ENCODE measurements around the gene ARSB.

The ARSB gene

GRCh38 chr5:78785454-78785853 lies 199.7 kb downstream of the ARSB start:
- H3K27ac ChIP-seq: no peak overlapping the region
- H3K4me3 ChIP-seq (IDR thresholded peaks at IDR 0.05; ENCODE audit: insufficient read depth, low read depth, low read length): no peak overlapping the region
- no peaks in the 10 kb centered on the region for H4K20me1 ChIP-seq (ENCODE audit: insufficient read depth)
- H3K9ac ChIP-seq: no peak overlapping the region
- no peaks in the 10 kb centered on the region for H3K36me3 ChIP-seq (ENCODE audit: insufficient read depth)
- H2AFZ ChIP-seq (ENCODE audit: low read depth): no peak overlapping the region
- no peaks in the 10 kb centered on the region for H3K79me2 ChIP-seq (ENCODE audit: insufficient read depth, low read depth)
- H3K4me1 ChIP-seq (ENCODE audit: low read depth, poor library complexity, severe bottlenecking): no peaks in the 10 kb centered on the region
- H3K27me3 ChIP-seq (ENCODE audit: insufficient read depth, low read depth): no peaks in the 10 kb centered on the region
- TF ChIP-seq CTCF (conservative IDR thresholded peaks at IDR 0.05; ENCODE audit: low read depth, low read length): no peak
- H3K4me2 ChIP-seq: no peak overlapping the region

- no peak overlapping the region for H3K4me2 ChIP-seq
- no peak overlapping the region for H3K4me3 ChIP-seq (IDR thresholded peaks at IDR 0.05; ENCODE audit: insufficient read depth, low read depth, low read length)
- H3K4me1 ChIP-seq (ENCODE audit: low read depth, poor library complexity, severe bottlenecking): no peaks in the 10 kb centered on the region
- no peaks in the 10 kb centered on the region for H3K79me2 ChIP-seq (ENCODE audit: insufficient read depth, low read depth)
- no peak overlapping the region for H2AFZ ChIP-seq (ENCODE audit: low read depth)
- no peaks in the 10 kb centered on the region for H3K36me3 ChIP-seq (ENCODE audit: insufficient read depth)
- no peaks in the 10 kb centered on the region for H3K27me3 ChIP-seq (ENCODE audit: insufficient read depth, low read depth)
- TF ChIP-seq CTCF (conservative IDR thresholded peaks at IDR 0.05; ENCODE audit: low read depth, low read length): no peak
- no peak overlapping the region for H3K9ac ChIP-seq
- H3K27ac ChIP-seq: no peak overlapping the region
- H4K20me1 ChIP-seq (ENCODE audit: insufficient read depth): no peaks in the 10 kb centered on the region
Observed at GRCh38 chr5:78783434-78784130, 201.5 kb downstream of the ARSB start.

- H3K27me3 ChIP-seq (ENCODE audit: insufficient read depth, low read depth): no peaks in the 10 kb centered on the region
- no peak for TF ChIP-seq CTCF (conservative IDR thresholded peaks at IDR 0.05; ENCODE audit: low read depth, low read length)
- no peak overlapping the region for H2AFZ ChIP-seq (ENCODE audit: low read depth)
- no peak overlapping the region for H3K9ac ChIP-seq
- H3K27ac ChIP-seq: no peak overlapping the region
- no peaks in the 10 kb centered on the region for H3K36me3 ChIP-seq (ENCODE audit: insufficient read depth)
- H3K4me3 ChIP-seq (IDR thresholded peaks at IDR 0.05; ENCODE audit: insufficient read depth, low read depth, low read length): no peak overlapping the region
- no peaks in the 10 kb centered on the region for H3K79me2 ChIP-seq (ENCODE audit: insufficient read depth, low read depth)
- H3K4me2 ChIP-seq: no peak overlapping the region
- no peaks in the 10 kb centered on the region for H3K4me1 ChIP-seq (ENCODE audit: low read depth, poor library complexity, severe bottlenecking)
- H4K20me1 ChIP-seq (ENCODE audit: insufficient read depth): no peaks in the 10 kb centered on the region
Observed at GRCh38 chr5:78782728-78783127, 202.4 kb downstream of the ARSB start.

GRCh38 chr5:78781611-78782286 lies 203.4 kb downstream of the ARSB start:
- Histone ChIP-seq H3K4me2 (no peak overlapping the region), H3K36me3 (ENCODE audit: insufficient read depth) (no peaks in the 10 kb centered on the region), H3K27ac (no peak overlapping the region), H3K79me2 (ENCODE audit: insufficient read depth, low read depth) (no peaks in the 10 kb centered on the region), H3K27me3 (ENCODE audit: insufficient read depth, low read depth) (no peaks in the 10 kb centered on the region), H4K20me1 (ENCODE audit: insufficient read depth) (no peaks in the 10 kb centered on the region), H2AFZ (ENCODE audit: low read depth) (no peak overlapping the region), H3K4me3 (IDR thresholded peaks at IDR 0.05; ENCODE audit: insufficient read depth, low read depth, low read length) (no peak overlapping the region), H3K4me1 (ENCODE audit: low read depth, poor library complexity, severe bottlenecking) (no peaks in the 10 kb centered on the region), H3K9ac (no peak overlapping the region)
- no peak for TF ChIP-seq CTCF (conservative IDR thresholded peaks at IDR 0.05; ENCODE audit: low read depth, low read length)
